GM23338 (cell line): ENCODE measurements around the gene AKR1C2. TPM values are rescaled to one million over a fixed set of nuclear protein-coding genes. Genes with fewer than 3 reads are reported as not detected.

Source experiments
- ATAC-seq: fragments of 200-7000 bp; cut with Tn5 transposase; 3 replicates; pipeline ENCODE4 v1.9.1; 2020
- DNase-seq: peaks from one replicate; pipeline ENCODE4 v3.0.0-alpha.2; 2015; ENCODE audit warnings: low spot score
- H2AFZ ChIP-seq: fragments of 200-600 bp; sonication (generic); 2 replicates; pipeline ENCODE4 v1.8.0; 2016; ENCODE audit warnings: antibody characterized with exemption, mild to moderate bottlenecking, moderate library complexity
- H3F3A ChIP-seq: fragments of 200-600 bp; sonication (generic); replicated peaks from 2 replicates; pipeline ENCODE4 v1.8.0; 2017; ENCODE audit warnings: antibody characterized with exemption, mixed run types, low read depth
- H3K27ac ChIP-seq: fragments of 200-600 bp; sonication (generic); 2 replicates; pipeline ENCODE4 v1.6.1; 2016; ENCODE audit warnings: low read depth
- H3K27me3 ChIP-seq: fragments of 200-600 bp; sonication (generic); 2 replicates; pipeline ENCODE4 v1.8.0; 2016; ENCODE audit warnings: mild to moderate bottlenecking, mixed run types, moderate library complexity; ENCODE audit not compliant: insufficient read depth
- H3K36me3 ChIP-seq: fragments of 200-600 bp; sonication (generic); 2 replicates; pipeline ENCODE4 v1.8.0; 2016; ENCODE audit warnings: mild to moderate bottlenecking; ENCODE audit not compliant: insufficient read depth
- H3K4me1 ChIP-seq: fragments of 200-600 bp; sonication (generic); 2 replicates; pipeline ENCODE4 v1.8.0; 2016; ENCODE audit warnings: mild to moderate bottlenecking, moderate library complexity; ENCODE audit not compliant: insufficient read depth
- H3K4me2 ChIP-seq: fragments of 200-600 bp; sonication (generic); 2 replicates; pipeline ENCODE4 v1.7.1; 2017; ENCODE audit warnings: mixed run types
- H3K4me3 ChIP-seq: fragments of 200-600 bp; sonication (generic); 2 replicates; pipeline ENCODE4 v1.6.1; 2016; ENCODE audit warnings: mixed run types
- H3K79me2 ChIP-seq: fragments of 200-600 bp; sonication (generic); replicated peaks from 2 replicates; pipeline ENCODE4 v1.8.0; 2017; ENCODE audit warnings: mild to moderate bottlenecking; ENCODE audit not compliant: insufficient read depth
- H3K9me2 ChIP-seq: fragments of 200-600 bp; sonication (generic); 2 replicates; pipeline ENCODE4 v1.8.0; 2017; ENCODE audit not compliant: insufficient read depth
- H4K20me1 ChIP-seq: fragments of 200-600 bp; sonication (generic); replicated peaks from 2 replicates; pipeline ENCODE4 v1.8.0; 2017; ENCODE audit warnings: mild to moderate bottlenecking; ENCODE audit not compliant: insufficient read depth
- H3K27ac Mint-ChIP-seq: 2 replicates; pipeline ENCODE4 v1.8.0; 2020; ENCODE audit warnings: inconsistent platforms, mild to moderate bottlenecking, moderate library complexity, mixed read lengths
- H3K27me3 Mint-ChIP-seq: 3 replicates; pipeline ENCODE4 v1.8.0; 2022; ENCODE audit warnings: low read depth, mild to moderate bottlenecking, moderate library complexity, mixed read lengths, inconsistent platforms; ENCODE audit not compliant: insufficient read depth, poor library complexity
- H3K36me3 Mint-ChIP-seq: 3 replicates; pipeline ENCODE4 v1.8.0; 2021; ENCODE audit warnings: low read depth, mild to moderate bottlenecking, inconsistent platforms, moderate library complexity, mixed read lengths
- H3K4me1 Mint-ChIP-seq: 3 replicates; pipeline ENCODE4 v1.8.0; 2020; ENCODE audit warnings: mild to moderate bottlenecking, inconsistent platforms, mixed read lengths
- H3K4me3 Mint-ChIP-seq: 3 replicates; pipeline ENCODE4 v1.8.0; 2021; ENCODE audit warnings: moderate library complexity, mild to moderate bottlenecking, inconsistent platforms, mixed read lengths
- H3K9me3 Mint-ChIP-seq: 3 replicates; pipeline ENCODE4 v1.8.0; 2020; ENCODE audit warnings: moderate library complexity, mild to moderate bottlenecking, inconsistent platforms, mixed read lengths
- CREB1 ChIP-seq: fragments of 250-450 bp; sonication (Bioruptor Pico); IDR thresholded peaks from 2 replicates; pipeline ENCODE4 v1.5.0; 2020; ENCODE audit warnings: low read depth, mild to moderate bottlenecking, moderate library complexity
- CTCF ChIP-seq, 2 experiments: fragments of 200-600 bp in 1 of 2; sonication (generic) in 1 of 2; conservative IDR thresholded peaks; 2 replicates each; pipeline versions ENCODE4 v1.5.1 to v1.6.1; 2016 to 2017; ENCODE audit warnings: antibody characterized with exemption in 2 of 2, low read depth in 2 of 2, mild to moderate bottlenecking in 2 of 2, moderate library complexity in 1 of 2
- ETS1 ChIP-seq: IDR thresholded peaks from 2 replicates; pipeline ENCODE4 v1.6.1; 2016; ENCODE audit warnings: antibody characterized with exemption
- EZH2 ChIP-seq: fragments of 200-600 bp; sonication (generic); IDR thresholded peaks from one replicate; pipeline ENCODE4 v1.8.0; 2017; ENCODE audit warnings: antibody characterized with exemption, mild to moderate bottlenecking, low read depth; ENCODE audit not compliant: unreplicated experiment
- EZH2phosphoT487 ChIP-seq: fragments of 200-600 bp; sonication (generic); IDR thresholded peaks from one replicate; pipeline ENCODE4 v1.8.1; 2018; ENCODE audit warnings: antibody characterized with exemption; ENCODE audit not compliant: unreplicated experiment
- JUNB ChIP-seq: IDR thresholded peaks from one replicate; pipeline ENCODE4 v1.6.1; 2016; ENCODE audit warnings: antibody characterized with exemption; ENCODE audit not compliant: unreplicated experiment
- NANOG ChIP-seq: IDR thresholded peaks from 2 replicates; pipeline ENCODE4 v1.6.1; 2016; ENCODE audit warnings: antibody characterized with exemption, borderline replicate concordance
- POLR2AphosphoS5 ChIP-seq: IDR thresholded peaks from 2 replicates; pipeline ENCODE4 v1.6.1; 2016; ENCODE audit warnings: antibody characterized with exemption, low read depth
- REST ChIP-seq: IDR thresholded peaks from one replicate; pipeline ENCODE4 v1.6.1; 2018; ENCODE audit warnings: antibody characterized with exemption; ENCODE audit not compliant: unreplicated experiment
- STAT1 ChIP-seq: IDR thresholded peaks from one replicate; pipeline ENCODE4 v1.6.1; 2016; ENCODE audit warnings: antibody characterized with exemption; ENCODE audit not compliant: unreplicated experiment
- ZNF114 ChIP-seq: fragments of 250-450 bp; sonication (Bioruptor Pico); IDR thresholded peaks from 2 replicates; pipeline ENCODE4 v1.5.0; 2020; ENCODE audit warnings: mild to moderate bottlenecking, moderate library complexity
- ZNF331 ChIP-seq: fragments of 250-450 bp; sonication (Bioruptor Pico); IDR thresholded peaks from 2 replicates; pipeline ENCODE4 v1.5.0; 2020; ENCODE audit warnings: low read depth, mild to moderate bottlenecking, moderate library complexity
- ZNF462 ChIP-seq: fragments of 250-450 bp; sonication (Bioruptor Pico); IDR thresholded peaks from 2 replicates; pipeline ENCODE4 v1.5.0; 2020; ENCODE audit warnings: mild to moderate bottlenecking, moderate library complexity
- polyA plus RNA-seq: library from polyadenylated mRNA; unstranded; fragments of >200 nt; fragmentation: Nextera tagmentation; extraction: Ambion mirVana; gene quantifications from 2 replicates; pipeline ENCODE4 v1.2.1, GENCODE V29; 2016
- total RNA-seq: library from RNA; depleted of rRNA; stranded (reverse); fragments of >200 nt; shearing (Covaris generic); gene quantifications from 2 replicates; pipeline ENCODE4 v1.2.3, GENCODE V29; 2014

The AKR1C2 gene
- total and polyA plus RNA-seq, 2 experiments from 2014 or later = 0.35 to 0.86 TPM

GRCh38 chr10:4939224-4940072, 64.2 kb downstream of the AKR1C2 start:
- Histone ChIP-seq H4K20me1 (no peaks in the 10 kb centered on the region), H3K27me3 (no peaks in the 10 kb centered on the region), H3F3A (no peaks in the 10 kb centered on the region), H3K36me3 (no peaks in the 10 kb centered on the region), H3K4me2 (no peak overlapping the region), H3K27ac (no peak overlapping the region), H2AFZ (no peak overlapping the region), H3K4me3 (no peak overlapping the region), H3K9me2 (peaks cover 4% of the 10 kb centered on the region; the same call in 1 of the 2 replicates), H3K4me1 (peaks cover 9% of the 10 kb centered on the region), H3K79me2 (no peaks in the 10 kb centered on the region)
- no peak overlapping the region for H3K4me3 Mint-ChIP-seq
- no peak for ATAC-seq
- TF ChIP-seq NANOG = no peak
- TF ChIP-seq ZNF114 (CRISPR knock-in tag) = no peak
- TF ChIP-seq STAT1 = no peak
- no peak for TF ChIP-seq ETS1
- no peak for TF ChIP-seq ZNF331 (CRISPR knock-in tag)
- TF ChIP-seq CTCF (conservative IDR thresholded peaks at IDR 0.05; ENCODE audit: low read depth in 2 of 2) = no peak
- TF ChIP-seq CREB1 (CRISPR knock-in tag) = no peak
- no peak for TF ChIP-seq EZH2phosphoT487
- no peak for TF ChIP-seq REST
- TF ChIP-seq EZH2 = no peak
- no peak for TF ChIP-seq ZNF462 (CRISPR knock-in tag)
- TF ChIP-seq POLR2AphosphoS5 = no peak
- TF ChIP-seq JUNB = no peak
- peaks cover 4% of the 10 kb centered on the region; the same call in 2 of the 3 replicates for H3K36me3 Mint-ChIP-seq
- H3K27ac Mint-ChIP-seq = no peak overlapping the region
- peaks cover 12% of the 10 kb centered on the region for H3K4me1 Mint-ChIP-seq
- no peak for DNase-seq
- H3K9me3 Mint-ChIP-seq = peaks cover 13% of the 10 kb centered on the region
- H3K27me3 Mint-ChIP-seq = peaks cover 3% of the 10 kb centered on the region
